H9 (cell line): ENCODE measurements around the gene ARAP2. TPM values are rescaled to one million over a fixed set of nuclear protein-coding genes. Genes with fewer than 3 reads are reported as not detected.

Source experiments
- DNase-seq: peaks from one replicate; pipeline ENCODE4 v3.0.0-alpha.2; 2017
- H2AFZ ChIP-seq: one replicate; pipeline ENCODE4 v1.6.1; 2013; ENCODE audit warnings: mild to moderate bottlenecking, low read length, control low read depth, moderate library complexity
- H2AK5ac ChIP-seq: 2 replicates; pipeline ENCODE4 v1.6.1; 2013; ENCODE audit warnings: low read length, control low read depth, mixed read lengths; ENCODE audit not compliant: insufficient read length
- H2BK120ac ChIP-seq: one replicate; pipeline ENCODE4 v1.6.1; 2013; ENCODE audit warnings: low read depth, mild to moderate bottlenecking, low read length, control low read depth, inconsistent platforms; ENCODE audit not compliant: poor library complexity, severe bottlenecking
- H2BK12ac ChIP-seq: 2 replicates; pipeline ENCODE4 v1.6.1; 2013; ENCODE audit warnings: low read length, control low read depth, mixed read lengths, low read depth; ENCODE audit not compliant: insufficient read length
- H2BK15ac ChIP-seq: 2 replicates; pipeline ENCODE4 v1.6.1; 2013; ENCODE audit warnings: low read depth, low read length, control low read depth
- H2BK20ac ChIP-seq: one replicate; pipeline ENCODE4 v1.6.1; 2013; ENCODE audit warnings: low read depth, mild to moderate bottlenecking, low read length, control low read depth, inconsistent platforms; ENCODE audit not compliant: poor library complexity, severe bottlenecking
- H2BK5ac ChIP-seq: 2 replicates; pipeline ENCODE4 v1.6.1; 2013; ENCODE audit warnings: low read length, control low read depth, mixed read lengths; ENCODE audit not compliant: insufficient read length
- H3K14ac ChIP-seq: 2 replicates; pipeline ENCODE4 v1.6.1; 2013; ENCODE audit warnings: low read length, control low read depth; ENCODE audit not compliant: insufficient read depth
- H3K18ac ChIP-seq: 2 replicates; pipeline ENCODE4 v1.6.1; 2013; ENCODE audit warnings: low read depth, mild to moderate bottlenecking, mixed read lengths, low read length, control low read depth; ENCODE audit not compliant: insufficient read length
- H3K23ac ChIP-seq: 2 replicates; pipeline ENCODE4 v1.6.1; 2013; ENCODE audit warnings: low read length, control low read depth, mixed read lengths, low read depth; ENCODE audit not compliant: insufficient read length
- H3K23me2 ChIP-seq: 2 replicates; pipeline ENCODE4 v1.6.1; 2013; ENCODE audit warnings: low read depth, mild to moderate bottlenecking, mixed read lengths, low read length, control low read depth; ENCODE audit not compliant: insufficient read length, poor library complexity, severe bottlenecking
- H3K27ac ChIP-seq: 2 replicates; pipeline ENCODE4 v1.5.1; 2013; ENCODE audit warnings: low read length, control low read depth, mixed read lengths, low read depth; ENCODE audit not compliant: insufficient read length
- H3K27me3 ChIP-seq: 2 replicates; pipeline ENCODE4 v1.6.1; 2013; ENCODE audit warnings: low read length, control low read depth, inconsistent platforms; ENCODE audit not compliant: insufficient read depth
- H3K4ac ChIP-seq: 2 replicates; pipeline ENCODE4 v1.6.1; 2013; ENCODE audit warnings: low read depth, mild to moderate bottlenecking, control low read depth, inconsistent platforms, low read length, moderate library complexity
- H3K4me1 ChIP-seq: 2 replicates; pipeline ENCODE4 v1.6.1; 2013; ENCODE audit warnings: low read length, control low read depth, inconsistent platforms; ENCODE audit not compliant: insufficient read depth
- H3K4me2 ChIP-seq: 2 replicates; pipeline ENCODE4 v1.6.1; 2013; ENCODE audit warnings: low read length, control low read depth, mixed read lengths; ENCODE audit not compliant: insufficient read length, insufficient read depth
- H3K56ac ChIP-seq: 2 replicates; pipeline ENCODE4 v1.6.1; 2013; ENCODE audit warnings: low read depth, mild to moderate bottlenecking, mixed read lengths, low read length, control low read depth; ENCODE audit not compliant: insufficient read length
- H3K79me1 ChIP-seq: 2 replicates; pipeline ENCODE4 v1.6.1; 2013; ENCODE audit warnings: low read depth, mild to moderate bottlenecking, moderate library complexity, low read length, control low read depth, inconsistent platforms; ENCODE audit not compliant: insufficient read depth, poor library complexity, severe bottlenecking
- H3K79me2 ChIP-seq: 2 replicates; pipeline ENCODE4 v1.6.1; 2013; ENCODE audit warnings: low read length, control low read depth, inconsistent platforms; ENCODE audit not compliant: insufficient read depth
- H3K9ac ChIP-seq: 2 replicates; pipeline ENCODE4 v1.6.1; 2013; ENCODE audit warnings: low read length, control low read depth, mixed read lengths; ENCODE audit not compliant: insufficient read length; ENCODE audit errors: extremely low read depth
- H3K9me3 ChIP-seq: one replicate; pipeline ENCODE4 v1.6.1; 2013; ENCODE audit warnings: low read depth, low read length, inconsistent platforms; ENCODE audit not compliant: control insufficient read depth
- H3T11ph ChIP-seq: one replicate; pipeline ENCODE4 v1.6.1; 2013; ENCODE audit warnings: mild to moderate bottlenecking, low read length, control low read depth, inconsistent platforms
- H4K20me1 ChIP-seq: one replicate; pipeline ENCODE4 v1.6.1; 2013; ENCODE audit not compliant: control insufficient read depth, insufficient read length, insufficient read depth
- H4K5ac ChIP-seq: 2 replicates; pipeline ENCODE4 v1.6.1; 2013; ENCODE audit warnings: low read depth, mild to moderate bottlenecking, mixed read lengths, low read length, control low read depth; ENCODE audit not compliant: insufficient read length
- H4K8ac ChIP-seq: replicated peaks from 2 replicates; pipeline ENCODE4 v1.6.1; 2013; ENCODE audit warnings: low read length, control low read depth, mixed read lengths, low read depth; ENCODE audit not compliant: insufficient read length
- H4K91ac ChIP-seq: 2 replicates; pipeline ENCODE4 v1.6.1; 2013; ENCODE audit warnings: low read depth, mild to moderate bottlenecking, moderate library complexity, mixed read lengths, low read length, control low read depth; ENCODE audit not compliant: insufficient read length
- H3K27ac Mint-ChIP-seq, 3 experiments: 2 replicates in 2 of 3; 3 replicates in 1 of 3; pipeline ENCODE4 v1.8.0; 2020 to 2021; ENCODE audit warnings: mixed read lengths in 3 of 3, mild to moderate bottlenecking in 1 of 3, moderate library complexity in 1 of 3
- H3K27me3 Mint-ChIP-seq: 2 replicates; pipeline ENCODE4 v1.8.0; 2021; ENCODE audit warnings: low read depth, mild to moderate bottlenecking, moderate library complexity, mixed read lengths
- H3K36me3 Mint-ChIP-seq, 3 experiments: 2 replicates in 2 of 3; 3 replicates in 1 of 3; pipeline ENCODE4 v1.8.0; 2020 to 2021; ENCODE audit warnings: low read depth in 3 of 3, mixed read lengths in 3 of 3; ENCODE audit not compliant: insufficient read depth in 1 of 3
- H3K4me1 Mint-ChIP-seq, 2 experiments: 2 replicates each; pipeline ENCODE4 v1.8.0; 2020; ENCODE audit warnings: mixed read lengths in 2 of 2
- H3K4me3 Mint-ChIP-seq, 2 experiments: 2 replicates in 1 of 2; 3 replicates in 1 of 2; pipeline ENCODE4 v1.8.0; 2020 to 2021; ENCODE audit warnings: mild to moderate bottlenecking in 2 of 2, mixed read lengths in 2 of 2, moderate library complexity in 1 of 2
- H3K9me3 Mint-ChIP-seq, 2 experiments: 2 replicates in 1 of 2; 3 replicates in 1 of 2; pipeline ENCODE4 v1.8.0; 2020; ENCODE audit warnings: mild to moderate bottlenecking in 2 of 2, mixed read lengths in 2 of 2, moderate library complexity in 1 of 2
- WGBS: extraction: QIAGEN DNeasy Blood & Tissue Kit; methylation state at CpG from one replicate; pipeline ENCODE4 v1.1.7; 2013; ENCODE audit warnings: missing lambda C conversion rate, low lambda C conversion rate, mixed read lengths; ENCODE audit not compliant: insufficient read length; ENCODE audit errors: extremely low coverage; 5-methylcytosine and 5-hydroxymethylcytosine counted together
- total RNA-seq: library from RNA; stranded (reverse); gene quantifications from 2 replicates; pipeline ENCODE4 v1.2.1, GENCODE V29; 2021
- TF ChIP-seq, protein P1 (sequence below): fragments of 200-600 bp; sonication (generic); conservative IDR thresholded peaks from 3 replicates; pipeline ENCODE4 v1.8.0; 2021; ENCODE audit warnings: antibody characterized with exemption, mild to moderate bottlenecking

The ARAP2 gene
- total RNA-seq, 1 experiment from 2014 or later: 6.3 TPM

DNA sequence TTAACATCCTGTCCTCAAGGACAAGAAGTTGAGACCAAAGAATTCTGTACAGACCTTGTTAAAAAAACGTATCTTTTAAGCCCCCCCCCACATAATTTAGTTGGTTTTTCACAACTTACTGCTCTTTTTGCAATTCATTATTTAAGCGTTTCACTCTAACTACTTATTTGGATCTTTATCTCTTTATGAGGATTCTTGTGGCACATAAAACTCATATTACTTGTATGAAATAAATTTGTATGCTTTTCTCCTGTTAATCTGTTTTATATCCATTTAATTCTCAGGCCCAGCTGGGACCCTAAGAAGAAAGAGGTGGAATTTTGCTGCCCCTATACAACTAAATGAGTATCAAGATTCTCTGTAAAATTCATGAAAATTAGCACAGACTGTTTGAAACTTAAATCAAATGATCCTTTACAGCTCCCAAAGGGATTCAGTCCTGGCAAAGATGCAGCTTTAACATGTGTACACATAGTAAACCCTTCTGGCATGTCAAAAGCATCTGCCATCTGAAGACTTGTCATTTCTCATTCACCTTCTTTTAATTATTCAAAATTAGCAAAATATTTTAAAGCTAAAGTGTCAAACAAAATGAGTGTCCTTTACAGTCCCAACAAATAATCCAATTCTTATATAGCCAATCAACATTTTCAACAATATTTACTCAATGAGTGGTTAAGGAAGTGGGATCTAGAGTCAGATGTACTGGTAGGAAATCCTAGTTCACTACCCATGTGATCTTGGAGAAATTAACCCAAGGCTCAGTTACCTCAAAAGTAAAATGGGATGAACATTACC lies 17.7 kb downstream of the ARAP2 start:
- no peaks in the 10 kb centered on the region for H3K79me1 ChIP-seq
- H2AFZ ChIP-seq: no peak overlapping the region
- peaks cover 10% of the 10 kb centered on the region in 2 experiments for H3K4me1 Mint-ChIP-seq
- H3K23ac ChIP-seq: no peak overlapping the region
- H2AK5ac ChIP-seq: no peak overlapping the region
- no peak overlapping the region for H2BK12ac ChIP-seq
- H2BK120ac ChIP-seq: no peak overlapping the region
- H3K79me2 ChIP-seq: no peaks in the 10 kb centered on the region
- no peak overlapping the region for H3K9ac ChIP-seq
- H3K27ac Mint-ChIP-seq: no peak overlapping the region
- no peak overlapping the region for H4K8ac ChIP-seq
- H3K4me3 Mint-ChIP-seq: no peak overlapping the region
- no peaks in the 10 kb centered on the region for H4K20me1 ChIP-seq
- H2BK5ac ChIP-seq: no peak overlapping the region
- no peaks in the 10 kb centered on the region for H3K23me2 ChIP-seq
- no peak overlapping the region for H3K56ac ChIP-seq
- no peak overlapping the region for H4K91ac ChIP-seq
- no peaks in the 10 kb centered on the region for H3K9me3 ChIP-seq
- no CpG with 5 or more reads among the region's 2 CpGs for WGBS
- H3K4ac ChIP-seq: no peak overlapping the region
- H3K36me3 Mint-ChIP-seq: no peaks in the 10 kb centered on the region
- H3K4me1 ChIP-seq: no peaks in the 10 kb centered on the region
- no peak overlapping the region for H3K14ac ChIP-seq
- H4K5ac ChIP-seq: no peak overlapping the region
- H3K27ac ChIP-seq: no peak overlapping the region
- TF ChIP-seq, protein P1, sequence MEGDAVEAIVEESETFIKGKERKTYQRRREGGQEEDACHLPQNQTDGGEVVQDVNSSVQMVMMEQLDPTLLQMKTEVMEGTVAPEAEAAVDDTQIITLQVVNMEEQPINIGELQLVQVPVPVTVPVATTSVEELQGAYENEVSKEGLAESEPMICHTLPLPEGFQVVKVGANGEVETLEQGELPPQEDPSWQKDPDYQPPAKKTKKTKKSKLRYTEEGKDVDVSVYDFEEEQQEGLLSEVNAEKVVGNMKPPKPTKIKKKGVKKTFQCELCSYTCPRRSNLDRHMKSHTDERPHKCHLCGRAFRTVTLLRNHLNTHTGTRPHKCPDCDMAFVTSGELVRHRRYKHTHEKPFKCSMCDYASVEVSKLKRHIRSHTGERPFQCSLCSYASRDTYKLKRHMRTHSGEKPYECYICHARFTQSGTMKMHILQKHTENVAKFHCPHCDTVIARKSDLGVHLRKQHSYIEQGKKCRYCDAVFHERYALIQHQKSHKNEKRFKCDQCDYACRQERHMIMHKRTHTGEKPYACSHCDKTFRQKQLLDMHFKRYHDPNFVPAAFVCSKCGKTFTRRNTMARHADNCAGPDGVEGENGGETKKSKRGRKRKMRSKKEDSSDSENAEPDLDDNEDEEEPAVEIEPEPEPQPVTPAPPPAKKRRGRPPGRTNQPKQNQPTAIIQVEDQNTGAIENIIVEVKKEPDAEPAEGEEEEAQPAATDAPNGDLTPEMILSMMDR: no peak
- H3K27me3 Mint-ChIP-seq: no peaks in the 10 kb centered on the region
- no peak overlapping the region for H3T11ph ChIP-seq
- no peak overlapping the region for H2BK20ac ChIP-seq
- H3K9me3 Mint-ChIP-seq: no peaks in the 10 kb centered on the region
- H3K27me3 ChIP-seq: no peaks in the 10 kb centered on the region
- no peak overlapping the region for H3K4me2 ChIP-seq
- no peak for DNase-seq
- H3K18ac ChIP-seq: no peak overlapping the region
- no peak overlapping the region for H2BK15ac ChIP-seq
